Cardiac muscle cell (in vitro differentiated cells and primary cell): Measurements from ENCODE around the gene PPT1. TPM values are rescaled to one million over a fixed set of nuclear protein-coding genes. Genes with fewer than 3 reads are reported as not detected.

Experiments used
- DNase-seq, 2 donors: peaks; one replicate each; pipeline versions ENCODE4 v3.0.0 to v3.0.0-alpha.2; 2010 to 2017; ENCODE audit warnings: low read depth in 1 of 2, low spot score in 1 of 2
- H3K27ac ChIP-seq: fragments of 200-600 bp; sonication (generic); 2 replicates; pipeline ENCODE4 v1.5.1; 2016
- H3K27me3 ChIP-seq: fragments of 200-600 bp; sonication (generic); 2 replicates; pipeline ENCODE4 v1.6.0; 2016; ENCODE audit warnings: control low read depth
- H3K36me3 ChIP-seq: fragments of 200-600 bp; sonication (generic); 2 replicates; pipeline ENCODE4 v1.5.1; 2016; ENCODE audit warnings: control low read depth
- H3K4me1 ChIP-seq: fragments of 200-600 bp; sonication (generic); 2 replicates; pipeline ENCODE4 v1.8.1; 2017; ENCODE audit warnings: low read depth, mild to moderate bottlenecking, mixed run types
- H3K4me3 ChIP-seq: fragments of 200-600 bp; sonication (generic); 2 replicates; pipeline ENCODE4 v1.5.1; 2016; ENCODE audit warnings: mild to moderate bottlenecking
- H3K9me3 ChIP-seq: fragments of 200-600 bp; sonication (generic); 2 replicates; pipeline ENCODE4 v1.5.1; 2017; ENCODE audit warnings: low read depth, mild to moderate bottlenecking, control low read depth
- CTCF ChIP-seq: IDR thresholded peaks from 2 replicates; pipeline ENCODE4 v1.5.1; 2012; ENCODE audit warnings: low read depth, mild to moderate bottlenecking, low read length
- polyA plus RNA-seq: library from polyadenylated mRNA; unstranded; fragments of >200 nt; fragmentation: Nextera tagmentation; extraction: Ambion mirVana; gene quantifications from 2 replicates; pipeline ENCODE4 v1.2.1, GENCODE V29; 2016
- total RNA-seq: library from RNA; depleted of rRNA; stranded (reverse); fragments of >200 nt; gene quantifications from 2 replicates; pipeline ENCODE4 v1.2.3, GENCODE V29; 2016

PPT1 gene
- total and polyA plus RNA-seq, 2 experiments from 2014 or later, result 18.5 to 52.0 TPM

- Histone ChIP-seq H3K27me3 (no peaks in the 10 kb centered on the region), H3K9me3 (no peaks in the 10 kb centered on the region), H3K36me3 (no peaks in the 10 kb centered on the region), H3K27ac (no peak overlapping the region), H3K4me3 (no peak overlapping the region), H3K4me1 (no peaks in the 10 kb centered on the region)
- DNase-seq, result no peak
- no peak for TF ChIP-seq CTCF
Observed at GRCh38 chr1:40133312-40133665, 36.2 kb upstream of the PPT1 start.

- Histone ChIP-seq H3K9me3 (no peaks in the 10 kb centered on the region), H3K27ac (no peak overlapping the region), H3K36me3 (no peaks in the 10 kb centered on the region), H3K4me1 (no peaks in the 10 kb centered on the region), H3K27me3 (no peaks in the 10 kb centered on the region), H3K4me3 (no peak overlapping the region)
- peak in 1 of 2 donors; percentile 41 for DNase-seq
- TF ChIP-seq CTCF, result no peak
Observed at GRCh38 chr1:40132383-40133311, 35.6 kb upstream of the PPT1 start.

GRCh38 chr1:40130892-40131291 lies 33.8 kb upstream of the PPT1 start:
- Histone ChIP-seq H3K27me3 (no peaks in the 10 kb centered on the region), H3K36me3 (no peaks in the 10 kb centered on the region), H3K4me1 (no peaks in the 10 kb centered on the region), H3K27ac (no peak overlapping the region), H3K4me3 (no peak overlapping the region), H3K9me3 (no peaks in the 10 kb centered on the region)
- no peak for TF ChIP-seq CTCF
- no peak for DNase-seq

GRCh38 chr1:40122855-40123254 lies 25.8 kb upstream of the PPT1 start:
- Histone ChIP-seq H3K4me3 (no peak overlapping the region), H3K27me3 (peaks cover 20% of the 10 kb centered on the region), H3K27ac (no peak overlapping the region), H3K36me3 (no peaks in the 10 kb centered on the region), H3K4me1 (no peaks in the 10 kb centered on the region), H3K9me3 (no peaks in the 10 kb centered on the region)
- no peak for TF ChIP-seq CTCF
- peak in 1 of 2 donors; percentile 20 for DNase-seq

- Histone ChIP-seq H3K36me3 (no peaks in the 10 kb centered on the region), H3K4me1 (no peaks in the 10 kb centered on the region), H3K27ac (no peak overlapping the region), H3K4me3 (no peak overlapping the region), H3K27me3 (peaks cover 24% of the 10 kb centered on the region), H3K9me3 (no peaks in the 10 kb centered on the region)
- no peak for TF ChIP-seq CTCF
- no peak for DNase-seq
Observed at GRCh38 chr1:40120128-40120527, 23.1 kb upstream of the PPT1 start.
